Activated T-cell treated with anti-CD3 and anti-CD28 coated beads, Interleukin-2, amount 50 U/mL, for 1 hour (primary cell): ENCODE measurements around the gene TAC3.
"Not testable (repeated sequence)": the region's sequence is repeated elsewhere in the genome, so short reads cannot be mapped to it uniquely, and the experiment has no call there.

Experiments
- DNase-seq: peaks from one replicate; pipeline ENCODE4 v3.0.0-alpha.2; 2020

The TAC3 gene

DNA sequence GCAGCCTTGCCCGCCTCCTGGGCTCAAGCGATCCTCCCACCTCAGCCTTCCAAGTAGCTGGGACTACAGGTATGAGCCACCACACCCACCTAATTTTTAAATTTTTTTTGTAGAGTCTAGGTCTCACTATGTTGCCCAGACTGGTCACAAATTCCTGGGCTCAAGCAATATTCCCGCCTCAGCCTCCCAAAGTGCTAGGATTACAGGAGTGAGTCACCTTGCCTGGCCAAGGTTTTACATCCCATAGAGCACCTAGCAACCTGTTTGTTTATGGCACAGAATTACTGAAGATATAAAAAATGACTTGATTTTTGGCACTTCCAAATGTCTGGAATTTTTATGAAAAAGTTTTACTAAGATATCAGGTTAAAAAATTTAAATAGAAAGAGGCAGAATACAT is 17.1 kb upstream of the TAC3 start:
- DNase-seq, result no peak

DNA sequence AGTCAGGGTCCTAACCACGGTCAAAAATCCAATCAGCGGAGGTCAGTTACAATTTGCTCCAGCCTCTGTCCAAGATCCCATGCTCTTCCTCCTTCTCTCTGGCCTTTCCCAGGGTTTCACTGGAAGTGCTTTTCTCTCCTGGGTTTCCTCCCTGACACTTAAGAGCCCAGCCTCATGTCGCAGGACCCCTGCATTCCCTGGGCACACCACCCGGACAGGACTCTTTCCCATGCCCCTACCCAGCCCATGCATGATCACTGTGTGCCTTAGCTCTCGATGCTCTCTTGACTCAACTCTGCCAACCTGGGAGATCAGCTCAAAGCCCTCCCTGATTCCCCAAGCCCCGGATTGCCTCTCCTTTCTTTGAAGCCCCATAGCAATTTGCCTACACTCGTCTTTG is 15.5 kb upstream of the TAC3 start:
- DNase-seq, result no peak

GRCh38 chr12:57031138-57031725 is 14.9 kb upstream of the TAC3 start:
- no peak for DNase-seq

DNA sequence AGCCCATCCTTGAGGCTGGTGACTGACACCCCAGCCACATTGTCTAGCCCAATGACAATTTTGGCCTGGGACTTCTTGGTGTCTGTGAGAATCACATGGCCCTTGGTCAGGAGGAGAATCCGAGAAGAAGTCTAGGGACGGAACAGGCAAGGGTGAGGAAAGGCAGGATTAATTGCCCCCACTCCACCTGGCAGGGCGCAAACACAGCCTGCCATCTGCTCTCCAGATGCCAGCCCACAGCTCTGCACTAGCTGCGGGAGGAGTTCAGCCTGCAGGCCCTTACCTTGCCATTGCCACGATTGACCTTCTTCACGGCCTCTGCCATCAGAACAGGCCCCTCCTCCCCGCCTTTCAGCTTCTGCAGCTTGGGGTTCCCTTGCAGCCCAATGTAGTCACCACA is 13.1 kb upstream of the TAC3 start:
- DNase-seq, result no peak

- DNase-seq, result no peak
These were observed 11.4 kb upstream of the TAC3 start for GRCh38 chr12:57027805-57028153.

- no peak for DNase-seq
These were observed 10.9 kb upstream of the TAC3 start for GRCh38 chr12:57027011-57027804.

- DNase-seq, result no peak
These were observed 8.9 kb upstream of the TAC3 start for GRCh38 chr12:57025196-57025595.

DNA sequence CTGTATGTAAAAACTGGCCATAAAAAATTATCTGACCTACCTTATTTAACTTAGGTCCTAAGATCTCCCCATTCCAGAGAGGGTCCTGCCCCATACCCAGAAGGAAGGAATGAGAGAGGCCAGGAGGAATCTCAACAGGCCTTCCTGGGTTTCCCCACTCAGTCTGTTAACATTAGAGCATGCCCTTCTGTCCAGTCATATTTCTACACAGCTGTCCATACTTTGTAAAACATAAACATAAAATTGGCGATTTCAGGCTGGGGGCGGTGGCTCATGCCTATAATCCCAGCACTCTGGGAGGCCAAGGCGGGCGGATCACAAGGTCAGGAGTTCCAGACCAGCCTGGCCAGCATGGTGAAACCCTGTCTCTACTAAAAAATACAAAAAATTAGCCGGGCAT is 6.0 kb upstream of the TAC3 start:
- not testable (repeated sequence) for DNase-seq

- no peak for DNase-seq
These were observed 3.8 kb upstream of the TAC3 start for GRCh38 chr12:57019983-57020719.

- DNase-seq, result no peak
These were observed 2.6 kb upstream of the TAC3 start for GRCh38 chr12:57018906-57019305.

DNA sequence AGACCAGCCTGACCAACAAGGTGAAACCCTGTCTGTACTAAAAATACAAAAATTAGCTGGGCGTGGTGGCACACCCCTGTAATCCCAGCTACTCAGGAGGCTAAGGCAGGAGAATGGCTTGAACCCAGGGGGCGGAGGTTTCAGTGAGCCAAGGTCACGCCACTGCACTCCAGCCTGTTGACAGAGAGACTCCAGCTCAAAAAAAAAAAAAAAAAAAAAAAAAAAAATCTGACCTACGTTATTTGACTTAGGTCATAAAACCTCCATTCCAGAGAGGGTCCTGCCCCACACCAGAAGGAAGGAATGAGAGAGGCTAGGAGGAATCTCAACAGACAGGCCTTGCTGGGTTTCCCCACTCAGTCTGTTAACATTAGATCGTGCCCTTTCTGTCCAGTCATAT is 2.0 kb upstream of the TAC3 start:
- DNase-seq, result not testable (repeated sequence)

DNA sequence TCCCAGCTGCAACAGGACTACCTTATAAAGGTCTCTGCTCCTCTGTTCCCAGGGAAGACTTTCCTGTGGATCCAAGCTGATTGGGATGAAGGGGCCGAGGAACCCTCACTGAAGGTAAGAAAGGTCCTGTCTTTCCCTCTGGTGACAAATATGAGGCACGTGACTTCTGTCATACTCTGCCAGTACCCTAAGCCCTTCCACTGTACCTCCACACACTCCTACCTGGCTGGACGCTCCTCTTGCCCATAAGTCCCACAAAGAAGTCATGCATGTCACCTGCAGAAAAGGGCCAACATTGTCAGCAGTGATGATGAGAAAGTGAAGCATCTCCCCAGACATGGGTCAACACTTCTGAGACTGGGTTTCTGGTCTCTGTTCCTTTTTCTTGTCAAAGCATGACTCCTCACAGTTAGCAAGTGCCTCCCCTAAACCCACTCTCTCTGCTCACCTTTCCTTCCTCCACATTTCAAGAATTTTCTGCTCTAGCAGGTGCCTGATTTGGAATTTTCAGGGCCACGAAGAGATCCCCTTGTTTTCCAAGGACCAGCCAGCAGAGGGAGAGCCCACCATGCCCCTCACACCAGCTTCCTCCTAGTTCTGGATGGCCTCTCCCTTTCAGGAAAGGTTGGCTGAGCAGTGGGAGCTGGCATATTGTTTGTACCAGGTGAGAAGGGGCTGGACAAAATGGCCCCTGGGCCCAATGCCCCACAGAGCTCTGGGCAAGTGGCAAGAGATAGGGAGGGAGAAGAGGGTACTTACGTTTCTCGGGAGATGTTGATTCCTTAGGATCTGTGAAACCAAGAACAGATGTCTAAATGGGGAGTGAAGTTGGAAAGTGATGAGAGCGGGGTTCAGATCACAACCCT is 3.5 kb downstream of the TAC3 start:
- DNase-seq, result no peak

DNA sequence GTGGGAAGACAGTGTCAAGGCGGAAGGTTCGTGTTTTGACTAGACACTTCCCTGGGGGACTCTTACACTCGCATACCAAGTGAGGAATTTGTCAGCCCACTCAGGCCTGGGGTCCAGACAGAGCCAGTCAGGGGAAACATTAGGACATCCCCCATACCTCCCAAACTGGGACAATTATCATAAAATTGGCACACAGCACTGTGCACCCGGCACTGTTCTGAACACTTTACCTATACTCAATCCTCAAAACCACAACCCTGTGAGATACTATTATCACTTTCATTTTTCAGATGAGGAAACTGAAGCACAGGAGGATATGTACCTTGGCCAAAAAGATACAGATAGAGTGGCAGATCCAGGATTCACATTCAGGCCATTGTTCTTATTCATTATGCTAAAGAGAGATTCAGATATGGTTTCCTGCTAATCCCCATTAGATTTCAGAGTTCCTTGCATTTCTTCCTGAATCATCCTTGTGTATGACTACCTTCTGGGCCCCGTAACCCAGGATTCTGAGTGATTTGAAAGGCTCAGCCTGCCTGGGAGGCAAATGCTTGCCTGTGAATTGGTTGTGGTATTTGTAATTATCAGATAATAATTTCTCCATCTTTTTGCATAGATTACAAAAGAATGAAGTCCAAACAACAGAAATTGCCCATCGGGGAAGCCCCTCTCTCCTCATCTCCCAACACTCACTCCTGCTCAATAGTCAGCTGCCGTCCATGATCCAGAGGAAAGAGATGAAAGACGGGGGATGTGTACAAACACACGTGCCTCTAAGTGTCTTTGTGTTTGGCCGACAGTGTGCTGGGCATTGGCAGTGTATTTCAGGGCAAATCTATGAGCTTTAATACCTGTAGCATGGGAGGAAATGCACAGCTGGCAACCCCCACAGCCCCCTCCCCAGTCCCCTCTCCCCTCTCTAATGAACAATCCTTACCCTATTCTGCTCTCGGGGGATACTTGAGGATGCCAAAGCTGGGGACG is 4.6 kb downstream of the TAC3 start:
- DNase-seq, result no peak

GRCh38 chr12:57010627-57011247 is 5.6 kb downstream of the TAC3 start:
- DNase-seq, result no peak

- no peak for DNase-seq
These were observed 6.2 kb downstream of the TAC3 start for GRCh38 chr12:57009949-57010626.

GRCh38 chr12:57008178-57008577 is 8.2 kb downstream of the TAC3 start:
- DNase-seq, result no peak

DNA sequence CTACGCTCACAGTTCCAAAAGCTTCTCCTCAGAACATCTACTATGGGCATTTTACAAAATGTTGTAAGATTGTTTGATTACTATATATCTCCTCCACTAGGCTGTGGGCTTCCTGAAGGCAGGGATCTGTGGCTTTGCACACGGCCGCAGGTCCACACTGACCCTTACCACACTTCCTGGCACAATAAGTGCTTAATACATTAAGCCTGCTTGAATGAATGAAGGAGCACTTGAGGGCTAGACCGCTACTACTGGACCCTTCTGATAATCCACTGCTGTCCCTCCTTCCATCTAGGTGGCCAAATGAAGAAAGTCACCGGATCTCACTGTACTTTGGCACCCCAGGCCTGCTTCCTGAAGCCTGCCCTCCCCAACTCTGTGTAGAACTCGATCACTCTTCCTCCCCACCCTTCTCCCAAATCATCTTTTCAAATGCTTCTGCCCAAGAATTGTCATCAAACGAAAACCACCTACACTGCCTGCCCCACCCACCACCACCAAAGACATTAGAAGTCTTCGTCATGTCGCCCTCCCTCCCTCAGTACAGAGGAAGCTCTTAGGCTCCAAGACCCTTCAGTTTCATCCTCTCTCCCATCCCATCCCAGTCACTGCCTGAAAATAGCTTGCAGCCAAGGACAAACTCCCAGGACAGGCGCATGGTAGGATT is 9.4 kb downstream of the TAC3 start:
- DNase-seq, result peak; percentile 32

- DNase-seq, result peak; percentile 79
These were observed 10.1 kb downstream of the TAC3 start, which contains the start of gene ZBTB39 for GRCh38 chr12:57005980-57006808. ZBTB39 (minus strand) TSS chr12:57006546; CDS start chr12:57004917, 1,629 bp downstream.

DNA sequence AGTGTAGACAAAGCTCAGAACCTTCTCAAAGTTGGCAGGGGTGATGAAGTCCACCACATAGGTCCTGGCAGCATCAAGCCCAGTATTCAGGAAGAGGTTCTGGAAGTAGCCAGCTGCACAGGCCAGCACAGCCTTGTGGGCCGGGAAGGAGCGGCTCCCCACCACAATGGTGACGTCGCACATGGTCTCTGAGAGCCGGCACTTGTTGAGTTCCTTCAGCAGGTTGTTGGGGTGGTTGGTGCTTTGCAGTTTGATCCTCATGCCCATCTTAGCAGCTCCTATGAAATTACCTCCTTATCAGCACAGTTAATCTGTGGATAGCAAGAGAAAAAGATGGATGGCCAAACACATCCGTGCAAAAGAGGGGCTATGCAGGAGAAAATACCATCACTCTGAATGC is 11.7 kb downstream of the TAC3 start:
- DNase-seq, result no peak
